PFSK-1 (cell line): ENCODE measurements around the gene CBX8.

Experiments
- FOXP2 ChIP-seq: optimal IDR thresholded peaks from 2 replicates; pipeline ENCODE3; 2011; ENCODE audit warnings: borderline replicate concordance, control low read depth, inconsistent platforms; ENCODE audit not compliant: insufficient read depth; ENCODE audit errors: extremely low read length, extremely low read depth
- POLR2AphosphoS5 ChIP-seq: IDR thresholded peaks from 2 replicates; pipeline ENCODE4 v1.6.1; 2012; ENCODE audit warnings: low read depth, mild to moderate bottlenecking, control low read depth, low read length, moderate library complexity
- TF ChIP-seq, protein P1 (sequence below), 2 experiments: IDR thresholded peaks; 2 replicates each; pipeline versions ENCODE4 v1.6.1 to v1.8.0; 2011 to 2012; ENCODE audit warnings: low read depth in 2 of 2, low read length in 2 of 2, control low read depth in 1 of 2, inconsistent platforms in 1 of 2, mild to moderate bottlenecking in 1 of 2, moderate library complexity in 1 of 2; ENCODE audit not compliant: insufficient read depth in 1 of 2

DNA sequence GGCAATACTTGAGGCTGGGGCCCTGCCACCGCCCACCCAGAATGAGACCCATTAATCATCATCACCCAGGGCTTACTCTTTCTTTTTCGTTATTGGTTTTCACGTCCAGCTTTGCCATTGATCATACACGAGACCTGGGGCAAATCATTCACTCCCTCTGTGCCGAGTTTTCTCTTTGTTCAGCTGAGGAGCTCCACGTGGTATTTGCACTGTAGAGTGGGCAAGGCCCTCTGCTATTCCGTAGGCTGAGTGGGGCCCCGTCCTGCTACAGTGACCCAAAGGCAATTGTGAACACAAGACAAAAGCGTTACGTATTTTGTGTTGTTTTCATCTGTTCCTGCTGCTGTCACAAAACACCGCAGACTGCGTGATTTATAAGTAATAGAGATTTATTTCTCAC lies 42.5 kb downstream of the CBX8 start:
- TF ChIP-seq POLR2AphosphoS5 (no peak), FOXP2 (no peak)
- TF ChIP-seq, protein P1, sequence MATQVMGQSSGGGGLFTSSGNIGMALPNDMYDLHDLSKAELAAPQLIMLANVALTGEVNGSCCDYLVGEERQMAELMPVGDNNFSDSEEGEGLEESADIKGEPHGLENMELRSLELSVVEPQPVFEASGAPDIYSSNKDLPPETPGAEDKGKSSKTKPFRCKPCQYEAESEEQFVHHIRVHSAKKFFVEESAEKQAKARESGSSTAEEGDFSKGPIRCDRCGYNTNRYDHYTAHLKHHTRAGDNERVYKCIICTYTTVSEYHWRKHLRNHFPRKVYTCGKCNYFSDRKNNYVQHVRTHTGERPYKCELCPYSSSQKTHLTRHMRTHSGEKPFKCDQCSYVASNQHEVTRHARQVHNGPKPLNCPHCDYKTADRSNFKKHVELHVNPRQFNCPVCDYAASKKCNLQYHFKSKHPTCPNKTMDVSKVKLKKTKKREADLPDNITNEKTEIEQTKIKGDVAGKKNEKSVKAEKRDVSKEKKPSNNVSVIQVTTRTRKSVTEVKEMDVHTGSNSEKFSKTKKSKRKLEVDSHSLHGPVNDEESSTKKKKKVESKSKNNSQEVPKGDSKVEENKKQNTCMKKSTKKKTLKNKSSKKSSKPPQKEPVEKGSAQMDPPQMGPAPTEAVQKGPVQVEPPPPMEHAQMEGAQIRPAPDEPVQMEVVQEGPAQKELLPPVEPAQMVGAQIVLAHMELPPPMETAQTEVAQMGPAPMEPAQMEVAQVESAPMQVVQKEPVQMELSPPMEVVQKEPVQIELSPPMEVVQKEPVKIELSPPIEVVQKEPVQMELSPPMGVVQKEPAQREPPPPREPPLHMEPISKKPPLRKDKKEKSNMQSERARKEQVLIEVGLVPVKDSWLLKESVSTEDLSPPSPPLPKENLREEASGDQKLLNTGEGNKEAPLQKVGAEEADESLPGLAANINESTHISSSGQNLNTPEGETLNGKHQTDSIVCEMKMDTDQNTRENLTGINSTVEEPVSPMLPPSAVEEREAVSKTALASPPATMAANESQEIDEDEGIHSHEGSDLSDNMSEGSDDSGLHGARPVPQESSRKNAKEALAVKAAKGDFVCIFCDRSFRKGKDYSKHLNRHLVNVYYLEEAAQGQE (IDR thresholded peaks at IDR 0.05; ENCODE audit: insufficient read depth in 1 of 2, low read depth in 2 of 2, low read length in 2 of 2), result no peak
